Stimulated activated CD8-positive, alpha-beta memory T cell treated with anti-CD3 and anti-CD28 coated beads, Interleukin-4, amount 100 ng/mL, for 48 hours (primary cell): ENCODE results near the gene ZFHX3.

ENCODE experiments used
- DNase-seq: peaks from one replicate; pipeline ENCODE4 v3.0.0-alpha.2; 2020

ZFHX3 gene

DNA sequence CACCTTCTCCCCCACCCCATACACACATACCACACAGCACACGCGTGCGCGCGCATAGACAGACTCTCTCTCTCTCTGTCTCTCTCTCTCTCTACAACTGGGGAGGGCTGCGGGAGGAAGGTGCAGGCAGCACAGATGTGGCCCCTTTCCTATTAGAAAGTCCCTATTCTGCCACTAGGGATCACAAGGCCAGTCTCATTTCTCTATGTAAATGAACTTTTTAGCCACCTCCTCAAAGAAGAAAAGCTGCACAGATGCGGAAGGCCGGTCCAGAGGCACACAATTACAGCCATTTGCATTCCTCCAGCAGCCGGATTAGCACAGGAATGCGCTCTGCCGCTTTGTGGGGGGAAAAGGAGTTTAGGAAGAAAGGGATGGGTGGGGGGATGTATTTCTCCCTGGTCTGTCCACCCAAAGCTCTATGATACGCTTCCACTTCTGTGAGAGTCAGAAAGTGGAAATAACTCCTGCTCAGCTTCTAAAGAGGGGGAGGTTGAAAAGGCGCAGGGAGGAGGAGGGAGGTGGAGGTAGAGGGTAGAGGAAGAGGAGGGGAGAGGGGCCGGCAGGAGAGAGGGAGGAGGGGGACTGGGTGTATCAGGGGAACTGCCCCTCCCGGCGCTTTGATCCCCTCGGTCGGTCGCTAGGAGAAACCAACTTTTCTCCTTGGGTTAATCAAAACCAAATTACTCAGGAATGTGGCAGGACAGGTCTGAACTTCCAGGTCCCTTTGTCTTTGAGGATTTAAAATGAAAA, 11.7 kb downstream of the ZFHX3 start:
- no peak for DNase-seq

DNA sequence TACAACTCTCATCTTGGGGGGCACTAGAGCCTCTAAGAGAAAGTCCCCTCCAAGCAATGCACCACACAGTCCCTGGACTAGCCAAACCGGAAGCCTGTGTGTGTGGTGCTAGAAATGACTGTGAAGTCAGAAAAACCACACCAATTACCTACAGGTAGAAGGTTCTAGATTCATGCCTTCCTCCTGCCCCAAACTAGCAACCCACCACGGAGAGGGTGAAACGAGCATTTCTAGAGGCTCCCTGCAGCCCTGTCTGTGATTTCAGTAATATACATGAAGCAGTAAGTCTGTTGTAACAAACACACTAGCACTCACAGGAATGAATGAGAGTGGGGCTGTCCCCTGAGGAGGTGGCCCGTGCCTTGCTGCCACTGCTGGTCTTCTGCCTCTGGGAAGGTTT, 13.6 kb downstream of the ZFHX3 start:
- DNase-seq: no peak

DNA sequence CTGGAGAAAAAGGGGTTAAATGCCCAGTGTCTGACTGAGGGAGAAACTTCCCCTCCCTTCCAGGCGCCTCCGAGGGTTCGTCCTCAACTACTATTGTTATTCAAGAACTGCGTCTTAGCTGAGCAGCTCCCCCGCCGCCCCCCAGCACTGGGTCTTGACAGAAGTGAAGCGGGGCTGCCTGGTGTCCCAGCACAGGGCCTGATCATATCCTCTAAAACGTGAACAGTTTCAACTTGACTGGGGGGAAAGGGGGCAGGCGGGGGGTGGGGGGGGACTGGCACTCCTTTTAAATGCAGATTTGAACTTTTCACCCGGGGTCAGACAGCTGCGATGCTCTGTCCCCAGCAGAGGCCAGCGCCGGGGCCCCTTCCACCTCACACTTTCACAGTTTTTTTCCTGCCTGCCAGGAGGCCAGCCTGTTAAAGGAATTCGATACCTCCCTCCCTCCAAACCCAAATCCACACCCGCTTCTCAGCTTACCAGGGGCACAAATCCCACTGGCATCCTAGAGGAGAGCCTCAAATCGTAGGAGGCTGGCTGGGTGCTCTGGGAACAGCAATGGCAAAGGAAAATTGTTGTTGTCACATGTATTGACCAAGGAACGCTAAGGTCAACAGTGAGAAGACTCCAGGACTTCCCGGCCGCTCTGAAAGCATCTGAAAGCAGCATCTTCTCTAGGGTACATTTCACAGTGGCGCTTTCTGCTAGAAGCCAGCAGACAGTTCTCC, 14.5 kb downstream of the ZFHX3 start:
- DNase-seq: no peak

DNA sequence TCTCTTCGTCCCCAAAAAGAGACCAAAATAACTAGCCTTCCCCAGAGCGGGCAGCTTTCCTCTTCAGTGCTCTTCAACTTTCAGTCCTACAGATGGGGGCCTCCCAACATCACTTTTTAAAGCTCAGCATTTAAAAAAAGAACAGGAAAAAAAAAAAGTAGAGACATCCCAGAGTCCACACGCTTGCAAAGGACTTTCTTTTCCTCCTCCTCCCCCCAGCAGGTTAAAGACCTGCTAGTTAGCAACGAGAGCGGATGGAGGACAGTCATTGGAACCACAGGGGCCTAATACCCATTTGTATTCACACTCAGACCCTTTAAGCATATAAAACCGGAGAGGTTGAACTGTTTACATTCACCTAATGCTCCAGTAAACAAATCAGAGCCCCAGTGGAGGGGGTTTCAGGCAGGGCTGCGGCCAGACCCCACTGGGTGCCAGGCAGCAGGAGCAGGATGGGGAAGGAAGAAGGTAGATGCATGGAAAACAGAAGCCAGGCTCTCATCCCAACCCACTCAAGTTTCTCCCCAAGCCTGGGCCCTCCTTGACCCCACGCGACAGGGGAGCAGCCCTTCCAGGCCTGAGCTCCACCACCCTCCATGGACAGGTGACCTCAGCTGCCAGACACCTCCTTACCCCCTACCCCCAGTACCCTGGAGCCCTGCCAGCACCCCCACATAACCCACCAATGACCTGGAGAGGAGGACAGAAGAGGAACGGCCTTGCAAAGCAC, 15.2 kb downstream of the ZFHX3 start:
- DNase-seq: no peak

DNA sequence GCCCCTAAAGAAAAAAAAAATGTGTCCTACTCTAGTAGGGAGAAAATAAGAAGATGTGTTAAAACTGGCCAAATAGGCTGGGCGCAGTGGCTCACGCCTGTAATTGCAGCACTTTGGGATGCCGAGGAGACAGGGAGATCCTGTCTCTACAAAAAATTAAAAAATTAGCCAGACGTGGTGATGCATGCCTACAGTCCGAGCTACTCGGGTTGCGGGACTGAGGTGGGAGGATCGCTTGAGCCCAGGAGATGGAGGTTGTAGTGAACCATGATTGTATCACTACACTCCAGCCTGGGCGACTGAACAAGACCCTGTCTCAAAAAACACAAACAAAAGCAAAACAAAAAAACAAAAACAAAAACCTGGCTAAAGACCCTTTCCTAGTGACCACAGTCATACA, 15.9 kb downstream of the ZFHX3 start:
- no peak for DNase-seq

DNA sequence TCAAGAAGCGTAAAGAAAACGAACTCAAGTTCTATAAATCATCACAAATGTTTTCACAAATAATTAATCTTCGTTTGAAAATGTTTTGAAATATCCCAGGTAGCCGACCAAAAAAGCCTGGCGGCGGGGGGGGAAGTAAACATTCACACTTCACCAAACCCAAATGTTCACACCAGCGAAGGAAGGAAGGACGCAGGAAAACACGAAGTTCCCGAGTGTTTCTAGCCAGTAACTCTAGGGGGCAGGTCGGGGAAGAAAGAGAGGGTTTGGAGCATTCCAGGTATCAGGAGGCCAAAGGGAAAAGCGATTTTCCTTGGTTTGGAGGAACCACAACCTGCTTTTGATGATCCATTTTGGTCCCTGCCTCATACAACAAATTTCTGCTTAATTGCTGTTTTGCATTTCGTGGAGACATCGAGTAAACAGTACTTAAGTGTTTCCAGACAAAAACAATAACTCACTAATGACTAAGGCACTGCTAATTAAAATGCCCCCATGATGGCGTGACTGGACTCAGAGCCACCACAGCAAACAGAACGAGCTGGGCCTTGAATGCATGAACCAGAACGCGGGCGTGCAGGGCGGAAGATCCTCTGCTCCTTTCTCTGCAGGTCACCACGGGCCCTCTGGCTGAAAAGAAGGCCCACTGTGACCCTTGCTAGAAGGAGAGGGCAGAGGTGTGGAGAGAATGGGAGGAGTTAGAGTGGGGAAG, 16.6 kb downstream of the ZFHX3 start:
- no peak for DNase-seq

DNA sequence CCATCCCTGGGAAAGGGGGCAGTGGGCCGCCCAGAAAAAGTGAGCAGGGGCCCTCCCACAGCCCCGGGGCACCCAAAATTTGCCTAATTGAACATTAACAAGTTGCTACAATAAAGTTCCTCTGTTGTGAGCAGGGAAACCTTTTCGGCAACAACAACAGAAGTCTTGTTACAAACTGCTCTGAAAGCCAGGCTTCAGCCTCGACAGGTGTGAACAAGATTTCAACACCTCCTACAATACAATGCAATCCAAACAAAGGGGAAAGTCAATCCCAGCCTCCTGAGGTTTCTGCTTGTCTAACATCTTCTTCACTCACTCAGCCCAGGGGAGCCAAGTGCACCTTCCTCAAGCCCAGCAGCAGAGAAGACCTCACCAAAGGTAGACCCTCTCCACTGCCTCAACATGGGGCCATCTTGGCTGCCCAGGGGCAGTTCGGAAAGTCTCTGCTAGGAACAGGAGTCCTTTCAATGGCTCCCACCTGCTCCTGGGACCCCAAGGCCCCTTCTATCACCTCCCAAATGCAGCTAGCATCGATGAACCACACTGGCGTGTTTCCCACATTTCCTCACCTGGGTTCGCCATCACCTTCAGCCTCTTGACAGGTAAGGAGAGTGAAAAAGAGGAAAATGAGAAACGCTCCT, 19.1 kb downstream of the ZFHX3 start:
- no peak for DNase-seq

DNA sequence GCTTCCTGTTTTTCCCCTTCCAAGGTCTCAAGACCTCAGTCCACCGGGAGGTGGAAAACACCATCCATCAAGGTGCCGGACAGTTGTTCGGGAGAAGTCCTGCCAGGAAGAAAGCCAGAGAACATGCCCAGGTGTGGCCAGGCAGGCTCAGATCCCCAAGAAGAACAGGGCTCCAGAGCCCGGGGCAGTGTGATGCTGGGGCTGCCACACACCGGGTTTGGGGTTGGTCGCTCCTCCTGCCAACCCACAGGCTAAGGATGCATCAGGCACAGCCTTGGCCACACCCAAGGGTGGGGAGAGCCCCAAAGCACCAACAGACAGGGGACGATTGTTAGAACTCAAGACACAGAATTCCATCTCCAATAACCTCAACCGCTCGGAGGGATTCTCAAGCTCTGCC, 19.7 kb downstream of the ZFHX3 start:
- DNase-seq: no peak

DNA sequence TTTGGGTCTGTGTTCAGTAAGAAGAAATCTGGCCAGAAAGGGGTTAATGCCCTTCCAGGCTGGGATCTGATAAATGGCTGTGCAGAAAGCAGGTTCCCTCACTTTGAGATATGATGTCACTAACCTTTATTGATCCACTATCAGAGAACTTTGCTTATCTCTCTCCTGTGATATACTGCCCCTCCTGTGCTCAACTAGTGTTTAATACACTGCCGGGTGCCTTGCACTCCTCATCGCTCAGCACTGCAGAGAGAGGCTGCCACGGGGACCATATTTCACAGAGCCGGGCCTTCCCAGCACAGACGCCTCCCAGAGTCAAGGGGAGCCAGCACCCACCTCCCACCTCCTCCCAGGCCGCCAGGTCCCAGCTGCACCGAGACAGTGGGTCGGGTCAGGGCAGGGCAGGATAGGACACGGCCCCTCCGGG, 20.2 kb downstream of the ZFHX3 start:
- no peak for DNase-seq

DNA sequence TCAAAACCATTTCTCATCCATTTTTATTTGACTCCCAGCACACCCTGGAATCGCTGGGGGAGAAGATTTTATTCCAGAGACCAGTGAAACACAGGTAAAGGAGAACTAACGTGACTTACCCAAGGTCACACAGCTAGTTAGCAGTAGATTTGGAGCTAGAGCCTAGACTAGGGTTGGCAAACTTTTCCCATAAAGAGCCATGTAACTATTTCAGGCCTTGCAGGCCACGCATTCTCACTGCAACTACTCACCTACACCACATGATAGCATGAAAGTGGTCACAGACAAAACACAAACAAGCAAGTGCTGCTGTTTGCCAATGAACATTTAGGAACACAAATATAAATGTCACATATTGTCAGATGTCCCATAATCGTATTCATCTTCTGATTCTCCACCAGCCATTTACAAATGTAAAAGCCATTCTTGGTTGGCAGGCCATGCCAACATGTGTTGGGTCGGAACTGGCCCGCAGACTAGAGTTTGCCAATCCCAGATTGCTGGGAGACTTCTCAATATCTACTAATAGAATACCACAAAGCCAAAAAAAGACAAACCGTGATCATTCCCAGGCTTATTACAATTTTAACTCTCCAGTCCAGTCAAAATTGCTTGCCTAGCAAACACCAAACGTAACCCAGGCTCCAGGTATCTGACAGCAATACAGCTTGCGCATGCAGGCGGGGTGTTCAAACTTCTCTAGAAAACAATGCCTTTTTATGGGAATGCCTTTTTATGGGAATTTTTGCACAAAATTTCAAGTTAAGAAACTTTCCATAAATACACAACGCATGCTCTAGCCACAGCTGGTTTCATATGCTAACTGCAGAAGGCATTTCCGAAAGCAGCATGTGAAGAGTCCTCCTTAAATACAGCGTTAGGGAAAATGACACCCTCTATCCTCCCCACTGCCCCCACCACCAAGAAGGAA, 20.9 kb downstream of the ZFHX3 start:
- no peak for DNase-seq

DNA sequence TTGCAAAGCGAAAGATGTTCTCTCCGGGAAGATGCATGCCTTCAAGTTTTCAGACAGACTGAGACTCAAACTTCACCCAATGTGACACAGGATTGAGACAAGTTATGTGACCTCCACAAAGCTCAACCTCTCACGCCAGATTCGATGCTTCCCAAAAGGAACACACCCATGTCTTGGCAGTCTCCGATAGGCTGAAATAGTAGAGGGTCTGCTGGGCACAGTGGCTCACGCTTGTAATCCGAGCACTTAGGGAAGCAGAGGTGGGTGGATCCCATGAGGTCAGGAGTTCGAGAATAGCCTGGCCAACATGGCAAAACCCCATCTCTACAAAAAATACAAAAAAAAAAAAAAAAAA, 22.1 kb downstream of the ZFHX3 start:
- no peak for DNase-seq

DNA sequence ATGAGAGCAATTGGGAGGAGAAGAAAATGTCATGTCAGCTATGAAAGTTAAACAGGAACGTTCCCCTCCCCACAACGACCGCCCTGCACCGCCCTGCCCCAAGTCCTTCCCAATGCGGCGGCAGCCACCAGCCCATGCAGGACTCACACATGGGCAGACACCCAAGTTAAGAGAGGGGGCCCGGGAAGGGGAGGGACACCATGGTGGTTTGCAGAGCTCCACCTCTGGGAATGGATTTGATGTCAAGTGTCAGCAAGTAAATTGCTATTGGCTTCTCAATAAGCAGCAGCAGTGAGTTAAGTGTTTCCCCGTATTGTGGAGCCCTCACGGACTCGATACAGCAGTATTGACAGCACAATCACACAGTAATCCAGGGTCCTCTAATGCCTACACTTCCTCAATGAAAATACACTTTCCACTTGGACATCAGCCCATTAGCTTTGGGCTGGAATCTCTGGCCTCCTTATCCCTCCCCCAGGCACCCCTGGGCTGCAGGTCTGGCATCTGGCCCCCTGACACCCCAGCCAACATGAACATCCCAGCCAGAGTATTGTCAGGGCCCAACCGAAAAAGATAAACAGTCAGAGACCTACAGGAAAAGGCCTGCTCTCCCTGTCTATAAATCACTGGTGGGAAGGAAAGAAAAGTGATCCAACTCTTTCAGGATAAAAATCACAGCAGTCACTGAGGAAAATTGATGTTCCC, 22.6 kb downstream of the ZFHX3 start:
- no peak for DNase-seq

DNA sequence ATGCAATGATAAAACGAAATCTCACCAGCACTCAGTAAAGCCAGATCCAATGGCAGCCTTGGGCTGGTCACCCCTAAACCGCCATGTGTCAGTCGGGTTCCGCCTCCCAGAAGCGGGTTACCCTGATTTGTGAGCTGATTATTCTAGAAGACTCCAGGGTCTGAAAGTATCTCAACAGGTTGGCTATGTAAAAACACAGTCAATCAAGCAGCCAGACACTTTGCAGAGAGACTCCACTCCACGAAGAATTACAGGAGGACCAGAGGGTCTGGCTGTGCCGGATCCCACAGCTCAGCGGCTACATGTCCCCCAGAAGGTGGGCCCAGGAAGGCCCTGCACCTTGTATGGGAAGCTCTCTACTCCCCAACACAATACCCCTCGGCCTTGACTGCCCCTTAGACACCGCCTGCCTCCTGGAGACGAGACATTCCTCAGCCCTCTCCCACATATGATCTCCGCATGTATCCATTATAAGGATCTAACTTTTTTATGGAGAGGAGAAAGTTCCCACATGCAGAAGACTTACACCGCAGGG, 23.3 kb downstream of the ZFHX3 start:
- no peak for DNase-seq

DNA sequence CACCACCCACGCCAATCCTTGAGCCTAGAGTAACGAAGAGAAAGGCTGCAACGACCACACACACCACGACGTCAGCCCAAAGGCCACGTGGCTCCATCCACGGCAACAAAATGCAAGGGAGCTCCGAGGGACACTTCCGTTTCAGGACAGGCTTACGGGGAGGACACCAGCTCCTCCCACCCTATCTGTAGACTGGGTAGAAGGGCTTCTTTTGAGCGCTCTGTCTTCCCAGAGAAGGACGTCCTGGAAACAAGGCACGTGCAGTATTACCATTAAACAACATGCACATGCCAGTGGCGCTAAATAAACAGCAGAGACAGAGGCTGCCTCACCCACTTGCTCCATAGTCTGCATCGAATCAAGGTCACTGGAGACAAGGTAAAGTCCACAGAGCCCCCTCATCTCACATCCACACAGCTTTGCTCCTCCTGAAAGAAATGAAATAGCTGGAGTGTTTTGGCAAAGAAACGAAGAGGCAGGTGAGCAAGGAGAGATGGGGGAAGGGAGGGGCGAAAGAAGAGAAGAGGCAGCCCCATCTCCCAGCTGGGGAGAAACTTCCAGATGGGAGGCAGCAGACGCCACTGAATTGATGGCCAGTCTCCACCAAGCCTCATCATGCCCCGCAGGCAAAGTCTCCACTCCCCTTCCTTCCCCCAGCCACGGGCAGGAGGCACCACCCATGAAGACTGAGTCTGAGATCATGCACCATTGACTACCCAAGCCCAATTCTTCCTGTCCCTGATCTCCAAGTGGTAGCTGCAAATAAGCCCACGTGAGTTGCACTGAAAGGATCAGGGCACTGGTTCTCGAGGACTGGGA, 24.0 kb downstream of the ZFHX3 start:
- no peak for DNase-seq

DNA sequence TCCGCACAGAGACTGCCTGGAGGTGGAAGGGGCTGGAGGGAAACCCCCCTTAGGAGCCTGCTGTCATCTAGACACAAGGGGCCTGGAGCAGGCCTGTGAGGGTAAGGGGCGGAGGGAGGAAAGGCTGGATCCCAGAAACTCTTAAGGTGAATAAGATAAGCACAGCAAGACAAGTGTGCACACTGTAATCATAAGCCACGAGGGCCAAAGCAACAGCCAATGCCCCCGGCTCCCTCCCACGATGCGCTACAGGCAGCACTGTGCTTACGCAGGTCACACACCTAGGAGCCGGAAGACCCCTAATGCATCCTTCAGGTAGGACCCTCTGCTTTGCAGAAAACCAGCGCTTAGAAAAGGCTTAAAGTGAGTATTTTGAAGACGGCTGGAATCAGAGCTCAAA, 24.6 kb downstream of the ZFHX3 start:
- no peak for DNase-seq

DNA sequence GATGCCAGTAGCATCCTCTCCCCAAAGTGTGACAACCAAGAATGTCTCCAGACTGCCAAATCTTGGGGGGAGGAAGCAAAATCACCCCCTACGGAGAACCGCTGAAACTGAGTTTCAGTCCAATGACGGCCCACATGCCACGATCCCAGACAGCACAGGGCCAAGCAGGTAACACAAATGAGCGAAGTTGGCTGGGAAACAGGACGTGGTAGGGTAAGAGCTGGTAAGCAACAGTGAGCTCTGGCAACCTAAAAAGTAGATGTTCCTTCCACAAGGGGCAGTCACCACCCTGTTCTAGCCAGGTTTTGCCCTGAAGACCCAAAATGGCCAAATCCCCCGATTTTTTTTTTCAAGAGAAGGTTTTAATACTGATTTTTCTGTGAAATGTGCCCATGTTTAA, 25.4 kb downstream of the ZFHX3 start:
- no peak for DNase-seq

DNA sequence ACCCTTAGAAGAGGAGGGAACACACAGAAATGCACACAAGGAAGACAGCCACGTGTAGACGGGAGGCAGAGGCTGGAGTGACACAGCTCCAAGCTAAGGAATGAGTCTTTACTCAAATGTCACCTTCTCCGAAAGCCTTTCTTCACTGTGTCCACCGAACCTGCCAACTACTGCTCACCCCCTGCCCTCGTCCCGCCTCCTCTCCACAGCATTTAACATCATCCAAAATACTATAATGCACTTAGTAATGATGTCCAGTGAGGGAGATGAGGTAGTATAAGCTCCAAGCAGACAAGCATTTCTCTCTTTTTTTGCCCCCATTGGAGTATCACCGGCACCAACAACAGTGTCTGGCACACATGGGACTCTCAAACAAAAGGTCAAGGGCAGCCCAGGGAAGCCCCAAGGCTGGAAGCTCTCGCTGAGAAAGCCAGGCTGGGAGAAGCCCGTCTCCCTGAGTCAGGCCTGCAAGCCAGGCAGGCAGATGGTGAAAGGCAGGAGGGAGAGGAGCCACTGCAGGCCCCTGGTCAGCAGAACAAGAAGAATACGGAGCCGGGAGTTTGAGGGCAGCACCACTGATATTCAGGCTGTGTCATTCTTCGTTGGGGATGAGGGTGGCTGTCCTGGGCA, 25.9 kb downstream of the ZFHX3 start:
- DNase-seq: no peak

DNA sequence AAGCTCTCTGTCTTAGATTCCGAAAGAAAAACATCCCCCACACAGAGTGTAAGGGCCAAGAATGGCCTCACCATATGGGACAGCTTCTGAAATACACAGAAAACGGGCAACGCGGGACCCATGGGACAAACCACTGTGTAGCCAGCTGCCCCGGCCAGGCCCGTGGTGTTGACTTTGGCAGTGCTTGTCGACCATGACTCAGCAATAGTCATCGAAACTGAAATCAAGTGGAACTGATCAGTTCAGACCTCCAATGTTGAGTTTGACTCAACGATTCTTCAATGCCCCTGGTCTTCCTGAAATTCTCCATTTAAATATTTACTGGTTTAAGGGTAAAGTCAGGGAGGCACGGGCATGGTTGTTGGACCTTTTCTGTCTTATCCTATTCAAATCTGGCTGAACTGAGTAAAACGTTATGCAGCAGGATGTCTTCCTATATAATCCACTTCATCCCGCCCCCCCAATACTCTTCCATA, 27.5 kb downstream of the ZFHX3 start:
- no peak for DNase-seq
